A673 (cell line): ENCODE data around the gene ANKRD18A. TPM values are rescaled to one million over a fixed set of nuclear protein-coding genes. Genes with fewer than 3 reads are reported as not detected.

Experiments used
- BruUV-seq: library from RNA; stranded (reverse); fragments of 400-500 nt; replicated peaks from 2 replicates; lab custom pipeline; 2021; lab: Mats Ljungman, UMichigan
- CTCF ChIA-PET: fragments of 300-600 bp; sonication (Branson Sonifier 250); formaldehyde crosslinking; loops from one replicate; lab custom pipeline; 2022; ENCODE audit warnings: antibody characterized with exemption; lab: Charles Lee
- POLR2A ChIA-PET: fragments of 300-600 bp; sonication (Branson Sonifier 250); formaldehyde crosslinking; loops from one replicate; lab custom pipeline; 2022; ENCODE audit warnings: antibody characterized with exemption; ENCODE audit not compliant: low non-redundant PET; lab: Charles Lee
- DNase-seq: peaks from one replicate; pipeline ENCODE4 v3.0.0-alpha.2; 2015; ENCODE audit warnings: low spot score
- H3K27ac ChIP-seq: fragments of 200-600 bp; sonication (generic); 2 replicates; pipeline ENCODE4 v1.5.1; 2016; ENCODE audit warnings: mixed run types, low read depth, mild to moderate bottlenecking, mixed read lengths, antibody characterized with exemption, low read length; ENCODE audit not compliant: poor library complexity, severe bottlenecking
- H3K27me3 ChIP-seq: fragments of 200-600 bp; sonication (generic); replicated peaks from 2 replicates; pipeline ENCODE4 v1.6.1; 2017; ENCODE audit warnings: mixed run types, low read depth, mild to moderate bottlenecking, mixed read lengths, antibody characterized with exemption, low read length; ENCODE audit not compliant: insufficient read depth, poor library complexity
- H3K36me3 ChIP-seq: fragments of 200-600 bp; sonication (generic); 2 replicates; pipeline ENCODE4 v1.6.1; 2016; ENCODE audit warnings: mixed run types, mild to moderate bottlenecking, mixed read lengths, antibody characterized with exemption, low read length; ENCODE audit not compliant: insufficient read depth, poor library complexity, severe bottlenecking
- H3K4me1 ChIP-seq: fragments of 200-600 bp; sonication (generic); 2 replicates; pipeline ENCODE4 v1.6.1; 2017; ENCODE audit warnings: mixed run types, mild to moderate bottlenecking, mixed read lengths, antibody characterized with exemption, low read length; ENCODE audit not compliant: insufficient read depth, poor library complexity, severe bottlenecking
- H3K4me3 ChIP-seq: fragments of 200-600 bp; sonication (generic); 2 replicates; pipeline ENCODE4 v1.5.1; 2016; ENCODE audit warnings: low read depth, mixed run types, mild to moderate bottlenecking, mixed read lengths, low read length; ENCODE audit not compliant: poor library complexity, severe bottlenecking
- H3K9me3 ChIP-seq: fragments of 200-600 bp; sonication (generic); 2 replicates; pipeline ENCODE4 v1.6.1; 2016; ENCODE audit warnings: mixed run types, low read depth, mild to moderate bottlenecking, mixed read lengths, antibody characterized with exemption, low read length; ENCODE audit not compliant: poor library complexity, severe bottlenecking
- EZH2 ChIP-seq: fragments of 200-600 bp; sonication (generic); IDR thresholded peaks from 2 replicates; pipeline ENCODE4 v1.6.1; 2017; ENCODE audit warnings: borderline replicate concordance, low read depth, mild to moderate bottlenecking, mixed read lengths, antibody characterized with exemption, low read length; ENCODE audit not compliant: poor library complexity, severe bottlenecking
- intact Hi-C: fragments of 100-400 bp; cut with micrococcal nuclease; formaldehyde crosslinking; loops from one replicate; pipeline ENCODE4 v1.10.0; 2022; ENCODE audit not compliant: unreplicated experiment
- total RNA-seq: library from RNA; stranded (reverse); gene quantifications from 2 replicates; pipeline ENCODE4 v1.2.3, GENCODE V29; 2021
- TF ChIP-seq, protein P1 (sequence below): fragments of 300-800, 200-600 bp; sonication (generic); conservative IDR thresholded peaks from 2 replicates; pipeline ENCODE4 v1.5.1; 2017; ENCODE audit warnings: low read depth, mild to moderate bottlenecking, antibody characterized with exemption, low read length, moderate library complexity, mixed read lengths

Gene ANKRD18A
- total RNA-seq, 1 experiment from 2014 or later: not detected

DNA sequence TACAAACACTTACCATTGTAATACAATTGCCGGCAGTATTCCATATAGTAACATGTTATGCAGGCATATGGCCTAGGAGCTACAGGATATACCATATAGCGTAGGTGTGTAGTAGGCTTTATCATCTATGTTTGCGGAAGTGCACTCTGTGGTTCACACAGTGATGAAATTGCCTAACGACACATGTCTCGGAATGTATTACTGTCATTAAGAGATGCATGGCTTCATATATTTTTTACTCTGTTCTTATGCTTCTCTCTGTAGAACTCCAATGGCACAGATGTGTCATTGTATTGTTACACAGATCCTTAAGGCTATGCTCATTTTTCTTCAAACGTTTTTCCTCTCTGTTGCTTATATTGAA is 19.2 kb upstream of the ANKRD18A start:
- H3K27ac ChIP-seq: no peak overlapping the region
- DNase-seq: no peak
- intact Hi-C loops: no loop called here
- BruUV-seq: no TSS peak
- ChIA-PET POLR2A (no interaction called here), CTCF (no interaction called here)
- no peaks in the 10 kb centered on the region for H3K9me3 ChIP-seq
- no peaks in the 10 kb centered on the region for H3K4me1 ChIP-seq
- H3K27me3 ChIP-seq: peaks cover 9% of the 10 kb centered on the region
- no peak for TF ChIP-seq EZH2
- TF ChIP-seq, protein P1, sequence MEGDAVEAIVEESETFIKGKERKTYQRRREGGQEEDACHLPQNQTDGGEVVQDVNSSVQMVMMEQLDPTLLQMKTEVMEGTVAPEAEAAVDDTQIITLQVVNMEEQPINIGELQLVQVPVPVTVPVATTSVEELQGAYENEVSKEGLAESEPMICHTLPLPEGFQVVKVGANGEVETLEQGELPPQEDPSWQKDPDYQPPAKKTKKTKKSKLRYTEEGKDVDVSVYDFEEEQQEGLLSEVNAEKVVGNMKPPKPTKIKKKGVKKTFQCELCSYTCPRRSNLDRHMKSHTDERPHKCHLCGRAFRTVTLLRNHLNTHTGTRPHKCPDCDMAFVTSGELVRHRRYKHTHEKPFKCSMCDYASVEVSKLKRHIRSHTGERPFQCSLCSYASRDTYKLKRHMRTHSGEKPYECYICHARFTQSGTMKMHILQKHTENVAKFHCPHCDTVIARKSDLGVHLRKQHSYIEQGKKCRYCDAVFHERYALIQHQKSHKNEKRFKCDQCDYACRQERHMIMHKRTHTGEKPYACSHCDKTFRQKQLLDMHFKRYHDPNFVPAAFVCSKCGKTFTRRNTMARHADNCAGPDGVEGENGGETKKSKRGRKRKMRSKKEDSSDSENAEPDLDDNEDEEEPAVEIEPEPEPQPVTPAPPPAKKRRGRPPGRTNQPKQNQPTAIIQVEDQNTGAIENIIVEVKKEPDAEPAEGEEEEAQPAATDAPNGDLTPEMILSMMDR: no peak
- no peaks in the 10 kb centered on the region for H3K36me3 ChIP-seq
- H3K4me3 ChIP-seq: no peak overlapping the region

DNA sequence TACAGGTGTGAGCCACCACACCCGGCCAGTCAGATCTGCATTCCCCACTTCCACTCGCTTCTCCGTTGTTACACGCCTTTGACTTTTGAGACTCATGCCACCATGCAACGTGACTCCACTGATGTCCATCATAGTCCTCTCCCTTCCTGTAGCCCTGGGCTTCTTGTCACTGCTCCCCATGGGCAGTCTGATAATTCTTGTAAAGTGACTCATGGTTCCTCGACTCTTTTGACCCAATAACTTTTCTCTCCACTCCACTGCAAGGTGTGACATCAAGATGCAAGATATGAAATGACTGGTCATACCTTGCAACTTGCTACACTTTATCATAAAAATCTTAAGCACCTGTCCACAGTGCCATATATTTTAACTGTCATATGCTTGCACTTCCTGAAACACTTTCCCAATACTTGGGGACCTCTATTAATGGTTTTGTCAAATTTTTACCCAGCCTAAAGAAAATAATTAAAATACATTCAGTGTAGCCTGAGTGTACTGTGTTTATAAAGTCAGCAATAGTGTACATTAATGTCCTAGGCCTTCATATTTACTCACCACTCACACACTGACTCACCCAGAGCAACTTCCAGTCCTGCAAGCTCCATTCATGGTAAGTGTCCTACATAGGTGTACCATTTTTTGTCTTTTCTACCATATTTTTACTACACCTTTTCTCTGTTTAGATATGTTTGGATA is 18.6 kb upstream of the ANKRD18A start:
- no peak overlapping the region for H3K27ac ChIP-seq
- peaks cover 14% of the 10 kb centered on the region for H3K27me3 ChIP-seq
- POLR2A ChIA-PET: no interaction called here
- H3K4me3 ChIP-seq: no peak overlapping the region
- no peaks in the 10 kb centered on the region for H3K4me1 ChIP-seq
- CTCF ChIA-PET: no interaction called here
- H3K36me3 ChIP-seq: no peaks in the 10 kb centered on the region
- intact Hi-C loops: no loop called here
- no peak for DNase-seq
- TF ChIP-seq EZH2: no peak
- TF ChIP-seq, protein P1: no peak
- BruUV-seq: no TSS peak
- H3K9me3 ChIP-seq: no peaks in the 10 kb centered on the region

DNA sequence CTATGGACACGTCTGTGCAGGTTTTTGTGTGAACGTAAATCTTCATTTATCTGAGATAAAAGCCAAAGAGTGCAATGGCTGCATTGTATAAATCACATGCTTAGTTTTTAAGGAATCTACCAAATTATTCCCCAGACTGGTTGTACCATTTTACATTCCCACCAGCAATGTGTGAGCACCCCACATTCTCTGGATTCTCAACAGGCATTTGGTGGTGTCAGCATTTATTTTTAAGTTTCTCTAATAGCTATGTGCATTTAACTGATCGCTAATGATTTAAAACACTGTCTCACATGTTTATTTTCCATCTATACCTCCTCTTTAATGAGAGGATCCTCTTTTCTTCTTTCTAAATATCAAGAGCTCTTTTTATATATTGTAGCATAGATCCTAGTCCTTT is 13.9 kb upstream of the ANKRD18A start:
- no peaks in the 10 kb centered on the region for H3K9me3 ChIP-seq

More for the DNA sequence above, 13.9 kb upstream of the ANKRD18A start:
- H3K27ac ChIP-seq: no peak overlapping the region
- intact Hi-C loops: no loop called here
- ChIA-PET POLR2A (no interaction called here), CTCF (no interaction called here)
- no peaks in the 10 kb centered on the region for H3K36me3 ChIP-seq
- no TSS peak for BruUV-seq
- peaks cover 27% of the 10 kb centered on the region for H3K27me3 ChIP-seq
- no peak for DNase-seq
- H3K4me3 ChIP-seq: no peak overlapping the region
- no peaks in the 10 kb centered on the region for H3K4me1 ChIP-seq
- TF ChIP-seq, protein P1: no peak
- TF ChIP-seq EZH2: no peak
